Activated naive CD4-positive, alpha-beta T cell treated with anti-CD3 and anti-CD28 coated beads for 36 hours (primary cell): ENCODE measurements around the gene ALOX12B. TPM values are rescaled to one million over a fixed set of nuclear protein-coding genes. Genes with fewer than 3 reads are reported as not detected.
"Not testable (repeated sequence)": the region's sequence is repeated elsewhere in the genome, so short reads cannot be mapped to it uniquely, and the experiment has no call there.

Experiments used
- CTCF ChIA-PET: fragments of 350-600 bp; sonication (Branson Sonifier 250); formaldehyde crosslinking; loops from one replicate; lab custom pipeline; 2021; ENCODE audit warnings: antibody characterized with exemption; lab: Charles Lee
- DNase-seq: peaks from one replicate; pipeline ENCODE4 v3.0.0-alpha.2; 2020
- H3K27ac Mint-ChIP-seq: one replicate; pipeline ENCODE4 v1.8.0; 2021; ENCODE audit warnings: mild to moderate bottlenecking, mixed read lengths
- H3K27me3 Mint-ChIP-seq: one replicate; pipeline ENCODE4 v1.8.0; 2021; ENCODE audit warnings: low read depth, mixed read lengths
- H3K36me3 Mint-ChIP-seq: one replicate; pipeline ENCODE4 v1.8.0; 2021; ENCODE audit warnings: low read depth, mixed read lengths
- H3K4me1 Mint-ChIP-seq: one replicate; pipeline ENCODE4 v1.8.0; 2021; ENCODE audit warnings: low read depth, mixed read lengths
- H3K4me3 Mint-ChIP-seq: one replicate; pipeline ENCODE4 v1.8.0; 2021; ENCODE audit warnings: mild to moderate bottlenecking, moderate library complexity, mixed read lengths
- H3K9me3 Mint-ChIP-seq: one replicate; pipeline ENCODE4 v1.8.0; 2021; ENCODE audit warnings: mixed read lengths
- intact Hi-C: fragments of 100-400 bp; cut with micrococcal nuclease; formaldehyde crosslinking; loops from one replicate; pipeline ENCODE4 v1.15.1; 2023
- microRNA-seq: library from miRNA; unstranded; fragments of <30 nt; microRNA quantifications from one replicate; pipeline ENCODE4 v1.2.0, GENCODE V29; 2022; ENCODE audit warnings: borderline microRNAs expressed, borderline replicate concordance
- total RNA-seq, 2 experiments: library from RNA; stranded (reverse); gene quantifications; one replicate each; pipeline ENCODE4 v1.2.3, GENCODE V29; 2021

ALOX12B gene
- total RNA-seq, 2 experiments from 2014 or later, result 2.0 to 2.1 TPM

GRCh38 chr17:8031261-8031661, 56.3 kb downstream of the ALOX12B start:
- intact Hi-C loops, result no loop called here
- CTCF ChIA-PET, result interaction anchor here (1.7 to 2.1 kb wide), 2 partner anchors 10 to 42 kb away, joined by 7 to 8 read pairs; no protein-coding TSS in a partner anchor
- H3K27me3 Mint-ChIP-seq, result peaks cover 18% of the 10 kb centered on the region
- H3K4me1 Mint-ChIP-seq, result no peaks in the 10 kb centered on the region
- no peak overlapping the region for H3K27ac Mint-ChIP-seq
- H3K36me3 Mint-ChIP-seq, result no peaks in the 10 kb centered on the region
- no peak for DNase-seq
- H3K9me3 Mint-ChIP-seq, result no peaks in the 10 kb centered on the region
- H3K4me3 Mint-ChIP-seq, result no peak overlapping the region

GRCh38 chr17:8029121-8029520, 58.4 kb downstream of the ALOX12B start:
- CTCF ChIA-PET, result no interaction called here
- no peaks in the 10 kb centered on the region for H3K4me1 Mint-ChIP-seq
- H3K36me3 Mint-ChIP-seq, result no peaks in the 10 kb centered on the region
- DNase-seq, result no peak
- H3K27ac Mint-ChIP-seq, result no peak overlapping the region
- H3K27me3 Mint-ChIP-seq, result peaks cover 18% of the 10 kb centered on the region
- no peaks in the 10 kb centered on the region for H3K9me3 Mint-ChIP-seq
- intact Hi-C loops, result no loop called here
- no peak overlapping the region for H3K4me3 Mint-ChIP-seq

GRCh38 chr17:8025176-8025911, 62.2 kb downstream of the ALOX12B start:
- H3K36me3 Mint-ChIP-seq, result no peaks in the 10 kb centered on the region
- CTCF ChIA-PET, result interaction anchor here (3.1 kb wide), 1 partner anchor 16 kb away, joined by 10 read pairs; no protein-coding TSS in a partner anchor

GRCh38 chr17:8024161-8024560, 63.4 kb downstream of the ALOX12B start:
- DNase-seq, H3K4me3 Mint-ChIP-seq, intact Hi-C loops, H3K27ac Mint-ChIP-seq, H3K9me3 Mint-ChIP-seq, H3K36me3 Mint-ChIP-seq, H3K4me1 Mint-ChIP-seq: not testable (repeated sequence)
- CTCF ChIA-PET, result interaction anchor here (3.1 kb wide), 1 partner anchor 17 kb away, joined by 10 read pairs; no protein-coding TSS in a partner anchor
- peaks cover 19% of the 10 kb centered on the region for H3K27me3 Mint-ChIP-seq

More at GRCh38 chr17:8025176-8025911, 62.2 kb downstream of the ALOX12B start:
- DNase-seq, result no peak
- H3K4me3 Mint-ChIP-seq, result no peak overlapping the region
- no peaks in the 10 kb centered on the region for H3K4me1 Mint-ChIP-seq
- intact Hi-C loops, result no loop called here
- peaks cover 16% of the 10 kb centered on the region for H3K27me3 Mint-ChIP-seq
- no peaks in the 10 kb centered on the region for H3K9me3 Mint-ChIP-seq
- no peak overlapping the region for H3K27ac Mint-ChIP-seq

Small RNAs within 50 kb of the gene (microRNA-seq; reads per million reads assigned to microRNA genes)
- not detected for gene MIR4314

Other genes with a start within 250 kb of the ALOX12B start
- 1 to 10 TPM; 1.2 to 1.5 TPM for gene TMEM88, start 232.7 kb downstream of the ALOX12B start, total RNA-seq
- 10 to 100 TPM; 75.0 to 75.3 TPM for gene NAA38, start 230.2 kb downstream of the ALOX12B start, total RNA-seq
- gene CYB5D1, start 229.7 kb downstream of the ALOX12B start, total RNA-seq, result 1 to 10 TPM; 6.1 to 6.5 TPM
- 100 to 1,000 TPM; 180 to 185 TPM for gene CHD3, start 198.9 kb downstream of the ALOX12B start, total RNA-seq
- 1 to 10 TPM; 3.1 to 3.8 TPM for gene RNF227, start 171.4 kb downstream of the ALOX12B start, total RNA-seq
- 1 to 10 TPM; 2.2 TPM for gene KCNAB3, start 157.9 kb downstream of the ALOX12B start, total RNA-seq
- gene TRAPPC1, start 155.8 kb downstream of the ALOX12B start, total RNA-seq, result 100 to 1,000 TPM; 162 to 172 TPM
- 10 to 100 TPM; 49.3 to 56.3 TPM for gene CNTROB, start 155.5 kb downstream of the ALOX12B start, total RNA-seq
- not detected for gene GUCY2D, start 85.1 kb downstream of the ALOX12B start, total RNA-seq
- not detected for gene ALOX15B, start 48.7 kb downstream of the ALOX12B start, total RNA-seq
- not detected for gene ALOXE3, start 30.8 kb upstream of the ALOX12B start, total RNA-seq
- gene HES7, start 36.4 kb upstream of the ALOX12B start, total RNA-seq, result 1 to 10 TPM; 2.4 to 2.9 TPM
- gene PER1, start 64.7 kb upstream of the ALOX12B start, total RNA-seq, result 10 to 100 TPM; 62.2 to 73.3 TPM
- gene VAMP2, start 75.2 kb upstream of the ALOX12B start, total RNA-seq, result 10 to 100 TPM; 33.3 to 35.8 TPM
- 10 to 100 TPM; 27.6 to 31.5 TPM for gene TMEM107, start 88.7 kb upstream of the ALOX12B start, total RNA-seq
- 1 to 10 TPM; 4.0 to 4.3 TPM for gene BORCS6, start 102.5 kb upstream of the ALOX12B start, total RNA-seq
- 100 to 1,000 TPM; 243 TPM for gene AURKB, start 122.9 kb upstream of the ALOX12B start, total RNA-seq
- 10 to 100 TPM; 67.0 to 74.7 TPM for gene CTC1, start 160.3 kb upstream of the ALOX12B start, total RNA-seq
- 100 to 1,000 TPM; 106 to 110 TPM for gene PFAS, start 161.6 kb upstream of the ALOX12B start, total RNA-seq
- gene RANGRF, start 201.0 kb upstream of the ALOX12B start, total RNA-seq, result 10 to 100 TPM; 36.9 to 39.1 TPM
- 1 to 10 TPM; 2.3 to 3.2 TPM for gene SLC25A35, start 207.7 kb upstream of the ALOX12B start, total RNA-seq
- not detected for gene ARHGEF15, start 222.5 kb upstream of the ALOX12B start, total RNA-seq